HepG2 (cell line): Measurements from ENCODE around the gene SH2D6. TPM values are rescaled to one million over a fixed set of nuclear protein-coding genes. Genes with fewer than 3 reads are reported as not detected.

Experiments used
- ATAC-seq: fragments of 200-7000 bp; cut with Tn5 transposase; 3 replicates; pipeline ENCODE4 v1.9.1; 2020; ENCODE audit warnings: mild to moderate bottlenecking, moderate library complexity
- BruUV-seq: library from RNA; stranded (reverse); fragments of 400-500 nt; replicated peaks from 2 replicates; lab custom pipeline; 2021; lab: Mats Ljungman, UMichigan
- CTCF ChIA-PET: fragments of 300-600 bp; formaldehyde crosslinking; extraction: SDS; loops from one replicate; lab custom pipeline; 2021; ENCODE audit warnings: low total read pairs, inconsistent platforms, low intra/inter-chr PET ratio; lab: Yijun Ruan, JAX
- POLR2A ChIA-PET: fragments of 350-600 bp; sonication (Branson Sonifier 250); formaldehyde crosslinking; loops from one replicate; lab custom pipeline; 2020; ENCODE audit warnings: antibody characterized with exemption, inconsistent platforms; lab: Yijun Ruan, JAX
- DNase-seq: peaks from one replicate; pipeline ENCODE4 v3.0.0-alpha.2; 2015; ENCODE audit warnings: low spot score
- FAIRE-seq: peaks from 3 replicates; lab custom pipeline; 2011; peaks lifted over from hg19 to GRCh38; lab: Jason Lieb, UNC
- H2AFZ ChIP-seq: one replicate; pipeline ENCODE4 v1.6.1; 2011; ENCODE audit warnings: low read length, inconsistent platforms
- H3K27ac ChIP-seq: fragments of 300-600 bp; 3 replicates; pipeline ENCODE4 v1.8.0; 2011; ENCODE audit warnings: mixed run types, mild to moderate bottlenecking, mixed read lengths, low read length, inconsistent platforms; ENCODE audit not compliant: insufficient read depth; ENCODE audit errors: extremely low read length
- H3K27me3 ChIP-seq, 2 experiments: fragments of 200-600 bp in 1 of 2; 2 replicates in 1 of 2; 3 replicates in 1 of 2; pipeline versions ENCODE4 v1.6.0 to v1.8.0; 2011; ENCODE audit warnings: low read length in 2 of 2, mild to moderate bottlenecking in 2 of 2, moderate library complexity in 2 of 2, inconsistent platforms in 1 of 2; ENCODE audit not compliant: insufficient read depth in 2 of 2, control insufficient read depth in 1 of 2
- H3K36me3 ChIP-seq, 2 experiments: fragments of 200-600 bp in 1 of 2; replicated peaks in 1 of 2; 2 replicates in 1 of 2; 3 replicates in 1 of 2; pipeline versions ENCODE4 v1.5.1 to v1.8.0; 2011; ENCODE audit warnings: low read length in 2 of 2, inconsistent platforms in 1 of 2; ENCODE audit not compliant: insufficient read depth in 2 of 2, control insufficient read depth in 1 of 2
- H3K4me1 ChIP-seq: 2 replicates; pipeline ENCODE4 v1.5.1; 2012; ENCODE audit warnings: low read length, inconsistent platforms; ENCODE audit not compliant: insufficient read depth
- H3K4me2 ChIP-seq: 2 replicates; pipeline ENCODE4 v1.6.0; 2011; ENCODE audit warnings: low read depth, low read length, inconsistent platforms
- H3K4me3 ChIP-seq, 3 experiments: fragments of 200-600 bp in 1 of 3; sonication (generic), shearing (Covaris generic) in 1 of 3; replicated peaks in 1 of 3; 2 replicates each; pipeline ENCODE4 v1.5.1; 2011 to 2016; ENCODE audit warnings: low read length in 3 of 3, inconsistent platforms in 2 of 3, low read depth in 2 of 3, mild to moderate bottlenecking in 2 of 3, control low read depth in 1 of 3, mixed read lengths in 1 of 3; ENCODE audit not compliant: insufficient read depth in 1 of 3
- H3K79me2 ChIP-seq: one replicate; pipeline ENCODE4 v1.6.1; 2011; ENCODE audit warnings: low read length, inconsistent platforms; ENCODE audit not compliant: insufficient read depth
- H3K9ac ChIP-seq: 2 replicates; pipeline ENCODE4 v1.6.0; 2011; ENCODE audit warnings: mild to moderate bottlenecking, low read depth, low read length, inconsistent platforms; ENCODE audit not compliant: insufficient read depth
- H3K9me3 ChIP-seq: 2 replicates; pipeline ENCODE4 v1.5.1; 2012; ENCODE audit warnings: mild to moderate bottlenecking, low read length
- H4K20me1 ChIP-seq: 2 replicates; pipeline ENCODE4 v1.6.0; 2011; ENCODE audit warnings: inconsistent platforms, mild to moderate bottlenecking, low read length, moderate library complexity; ENCODE audit not compliant: insufficient read depth
- CAMTA2 ChIP-seq: sonication (generic); formaldehyde crosslinking; IDR thresholded peaks from 2 replicates; pipeline ENCODE4 v1.4.0; 2020; ENCODE audit warnings: mild to moderate bottlenecking, missing genetic modification reagents, borderline replicate concordance
- CCAR2 ChIP-seq: fragments of 200-400 bp; formaldehyde crosslinking; optimal IDR thresholded peaks from 2 replicates; pipeline ENCODE3; 2018; ENCODE audit warnings: low read depth, mild to moderate bottlenecking, low read length, moderate library complexity
- HDAC6 ChIP-seq: fragments of 200-600 bp; sonication (generic); IDR thresholded peaks from 2 replicates; pipeline ENCODE4 v1.7.0; 2017; ENCODE audit warnings: mild to moderate bottlenecking, antibody characterized with exemption, low read length, low read depth
- HNRNPH1 ChIP-seq: fragments of 200-400 bp; formaldehyde crosslinking; optimal IDR thresholded peaks from 2 replicates; pipeline ENCODE3; 2017; ENCODE audit warnings: mild to moderate bottlenecking, low read depth, low read length
- HNRNPUL1 ChIP-seq: fragments of 200-400 bp; formaldehyde crosslinking; IDR thresholded peaks from 2 replicates; pipeline ENCODE4 v1.6.1; 2017; ENCODE audit warnings: low read depth, mild to moderate bottlenecking, low read length, moderate library complexity
- RXRB ChIP-seq: IDR thresholded peaks from 2 replicates; pipeline ENCODE4 v1.6.1; 2016; ENCODE audit warnings: borderline replicate concordance, missing genetic modification reagents, missing compliant biosample characterization
- SOX5 ChIP-seq: IDR thresholded peaks from 2 replicates; pipeline ENCODE4 v1.6.1; 2016; ENCODE audit warnings: borderline replicate concordance
- XRCC5 ChIP-seq: fragments of 200-400 bp; formaldehyde crosslinking; optimal IDR thresholded peaks from 2 replicates; pipeline ENCODE3; 2017; ENCODE audit warnings: mild to moderate bottlenecking, low read length
- ZBTB7A ChIP-seq: sonication (generic); formaldehyde crosslinking; IDR thresholded peaks from 2 replicates; pipeline ENCODE4 v1.8.0; 2022; ENCODE audit warnings: mild to moderate bottlenecking, missing genetic modification reagents
- ZC3H4 ChIP-seq: sonication (generic); formaldehyde crosslinking; IDR thresholded peaks from 2 replicates; pipeline ENCODE4 v1.4.0; 2020; ENCODE audit warnings: missing genetic modification reagents, borderline replicate concordance
- ZNF274 ChIP-seq: sonication (generic); formaldehyde crosslinking; IDR thresholded peaks from 2 replicates; pipeline ENCODE4 v1.5.1; 2020; ENCODE audit warnings: mild to moderate bottlenecking, missing genetic modification reagents
- WGBS: methylation state at CpG from one replicate; pipeline ENCODE4 v1.1.6; 2017; ENCODE audit warnings: low lambda C conversion rate; 5-methylcytosine and 5-hydroxymethylcytosine counted together
- in situ Hi-C: cut with HindIII; loops from 2 replicates; pipeline ENCODE4 v1.10.0; 2017; ENCODE audit warnings: low pct_unique_long_range_greater_than_20kb; ENCODE audit not compliant: extremely low pct_ligation_motif_present
- intact Hi-C: fragments of 100-400 bp; cut with micrococcal nuclease; formaldehyde crosslinking; loops from one replicate; pipeline ENCODE4 v1.10.0; 2022; ENCODE audit not compliant: unreplicated experiment
- polyA plus RNA-seq, 8 experiments: library from polyadenylated mRNA; depleted of rRNA in 3 of 8; stranded (reverse) in 7 of 8; unstranded in 1 of 8; fragments of >200 nt; fragmentation: Illumina TruSeq in 4 of 8; extraction: Trizol in 4 of 8; gene quantifications; 2 replicates each; pipeline versions ENCODE4 v1.2.1 to v1.2.3, GENCODE V29; 2011 to 2016; ENCODE audit warnings: low read depth in 4 of 8, missing spikeins in 1 of 8, mixed read lengths in 1 of 8; ENCODE audit not compliant: insufficient read depth in 1 of 8
- total RNA-seq, 5 experiments: library from RNA; depleted of rRNA; stranded (reverse); fragments of >200 nt; fragmentation: Illumina TruSeq; extraction: Trizol; gene quantifications; 2 replicates each; pipeline ENCODE4 v1.2.3, GENCODE V29; 2016; ENCODE audit warnings: low read depth in 1 of 5
- TF ChIP-seq, protein P1 (sequence below): IDR thresholded peaks from 2 replicates; pipeline ENCODE4 v1.6.1; 2016; ENCODE audit warnings: missing genetic modification reagents, missing compliant biosample characterization
- TF ChIP-seq, protein P2 (sequence below): sonication (generic); formaldehyde crosslinking; IDR thresholded peaks from 2 replicates; pipeline ENCODE4 v1.5.1; 2020; ENCODE audit warnings: mild to moderate bottlenecking, moderate library complexity, missing genetic modification reagents
- TF ChIP-seq, protein P3 (sequence below): sonication (generic); formaldehyde crosslinking; IDR thresholded peaks from 2 replicates; pipeline ENCODE4 v1.4.0; 2020; ENCODE audit warnings: mild to moderate bottlenecking, missing genetic modification reagents

Gene SH2D6
- total and polyA plus RNA-seq, 2 of the 13 experiments (the other 11 are each of a cell fraction or from before 2014, with no cell fraction given) = 0.11 to 0.26 TPM

DNA sequence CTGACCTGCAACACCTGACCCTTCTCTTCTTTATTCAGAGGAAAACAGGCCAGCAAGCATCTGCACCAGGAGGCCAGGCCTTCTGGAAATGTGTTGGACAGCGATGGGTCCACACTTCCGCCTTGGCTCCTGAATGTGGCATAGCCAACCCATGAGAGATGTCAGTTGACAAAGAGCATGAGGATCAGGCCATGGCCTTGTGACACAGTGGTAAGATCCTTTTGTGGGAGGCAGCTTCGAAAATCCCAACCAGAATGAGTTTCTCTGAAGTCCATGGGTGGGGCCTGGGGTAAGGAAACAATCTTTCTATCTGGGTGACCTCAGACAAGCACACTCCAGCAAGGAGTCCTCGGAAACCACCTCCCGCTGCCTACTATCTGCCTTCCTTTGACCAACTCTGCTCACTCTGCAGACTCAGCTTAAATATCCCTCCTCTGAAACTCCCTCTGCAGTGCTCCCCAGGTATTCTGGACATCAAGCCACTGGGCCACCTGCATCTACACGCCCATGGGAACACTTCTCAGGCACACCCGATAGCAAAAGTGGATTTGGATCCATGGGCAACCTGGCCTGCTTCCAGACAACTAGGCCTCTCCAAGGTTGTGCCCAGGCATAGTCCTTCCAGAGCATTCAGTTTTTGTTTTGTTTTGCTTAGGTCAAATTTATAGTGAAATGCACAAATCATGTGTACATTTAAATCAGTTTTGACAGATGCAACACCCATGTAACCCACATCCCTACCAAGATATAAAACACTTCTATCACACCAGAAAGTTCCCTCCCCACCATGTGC is 3.6 kb upstream of the SH2D6 start:
- Histone ChIP-seq H3K36me3 (no peaks in the 10 kb centered on the region), H3K4me1 (peaks cover 84% of the 10 kb centered on the region), H2AFZ (no peak overlapping the region), H3K27ac (no peak overlapping the region), H3K9me3 (no peaks in the 10 kb centered on the region), H3K4me3 (no peak overlapping the region), H3K79me2 (peaks cover 4% of the 10 kb centered on the region), H3K4me2 (no peak overlapping the region), H3K27me3 (no peaks in the 10 kb centered on the region), H4K20me1 (no peaks in the 10 kb centered on the region), H3K9ac (no peak overlapping the region)
- in situ Hi-C loops (no loop called here), intact Hi-C loops (no loop called here)
- no TSS peak for BruUV-seq
- ChIA-PET POLR2A (interaction anchor here (0.9 to 1.1 kb wide), 2 partner anchors 60 to 87 kb away, joined by 3 read pairs; partner anchors contain the start of genes ELMOD3, RETSAT and TGOLN2), CTCF (no interaction called here)
- ATAC-seq = no peak
- 86% methylated on average over 7 of the region's 7 CpGs for WGBS
- no peak for FAIRE-seq
- DNase-seq = no peak
- no peak for TF ChIP-seq ZNF274 (CRISPR knock-in tag)
- TF ChIP-seq, protein P1, sequence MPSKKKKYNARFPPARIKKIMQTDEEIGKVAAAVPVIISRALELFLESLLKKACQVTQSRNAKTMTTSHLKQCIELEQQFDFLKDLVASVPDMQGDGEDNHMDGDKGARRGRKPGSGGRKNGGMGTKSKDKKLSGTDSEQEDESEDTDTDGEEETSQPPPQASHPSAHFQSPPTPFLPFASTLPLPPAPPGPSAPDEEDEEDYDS (CRISPR knock-in tag) = no peak
- no peak for TF ChIP-seq XRCC5
- no peak for TF ChIP-seq HNRNPUL1
- no peak for TF ChIP-seq ZBTB7A (CRISPR knock-in tag)
- TF ChIP-seq, protein P2, sequence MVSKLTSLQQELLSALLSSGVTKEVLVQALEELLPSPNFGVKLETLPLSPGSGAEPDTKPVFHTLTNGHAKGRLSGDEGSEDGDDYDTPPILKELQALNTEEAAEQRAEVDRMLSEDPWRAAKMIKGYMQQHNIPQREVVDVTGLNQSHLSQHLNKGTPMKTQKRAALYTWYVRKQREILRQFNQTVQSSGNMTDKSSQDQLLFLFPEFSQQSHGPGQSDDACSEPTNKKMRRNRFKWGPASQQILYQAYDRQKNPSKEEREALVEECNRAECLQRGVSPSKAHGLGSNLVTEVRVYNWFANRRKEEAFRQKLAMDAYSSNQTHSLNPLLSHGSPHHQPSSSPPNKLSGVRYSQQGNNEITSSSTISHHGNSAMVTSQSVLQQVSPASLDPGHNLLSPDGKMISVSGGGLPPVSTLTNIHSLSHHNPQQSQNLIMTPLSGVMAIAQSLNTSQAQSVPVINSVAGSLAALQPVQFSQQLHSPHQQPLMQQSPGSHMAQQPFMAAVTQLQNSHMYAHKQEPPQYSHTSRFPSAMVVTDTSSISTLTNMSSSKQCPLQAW (CRISPR knock-in tag) = no peak
- no peak for TF ChIP-seq RXRB (CRISPR knock-in tag)
- TF ChIP-seq HDAC6 = no peak
- TF ChIP-seq CAMTA2 (CRISPR knock-in tag) = no peak
- TF ChIP-seq, protein P3, sequence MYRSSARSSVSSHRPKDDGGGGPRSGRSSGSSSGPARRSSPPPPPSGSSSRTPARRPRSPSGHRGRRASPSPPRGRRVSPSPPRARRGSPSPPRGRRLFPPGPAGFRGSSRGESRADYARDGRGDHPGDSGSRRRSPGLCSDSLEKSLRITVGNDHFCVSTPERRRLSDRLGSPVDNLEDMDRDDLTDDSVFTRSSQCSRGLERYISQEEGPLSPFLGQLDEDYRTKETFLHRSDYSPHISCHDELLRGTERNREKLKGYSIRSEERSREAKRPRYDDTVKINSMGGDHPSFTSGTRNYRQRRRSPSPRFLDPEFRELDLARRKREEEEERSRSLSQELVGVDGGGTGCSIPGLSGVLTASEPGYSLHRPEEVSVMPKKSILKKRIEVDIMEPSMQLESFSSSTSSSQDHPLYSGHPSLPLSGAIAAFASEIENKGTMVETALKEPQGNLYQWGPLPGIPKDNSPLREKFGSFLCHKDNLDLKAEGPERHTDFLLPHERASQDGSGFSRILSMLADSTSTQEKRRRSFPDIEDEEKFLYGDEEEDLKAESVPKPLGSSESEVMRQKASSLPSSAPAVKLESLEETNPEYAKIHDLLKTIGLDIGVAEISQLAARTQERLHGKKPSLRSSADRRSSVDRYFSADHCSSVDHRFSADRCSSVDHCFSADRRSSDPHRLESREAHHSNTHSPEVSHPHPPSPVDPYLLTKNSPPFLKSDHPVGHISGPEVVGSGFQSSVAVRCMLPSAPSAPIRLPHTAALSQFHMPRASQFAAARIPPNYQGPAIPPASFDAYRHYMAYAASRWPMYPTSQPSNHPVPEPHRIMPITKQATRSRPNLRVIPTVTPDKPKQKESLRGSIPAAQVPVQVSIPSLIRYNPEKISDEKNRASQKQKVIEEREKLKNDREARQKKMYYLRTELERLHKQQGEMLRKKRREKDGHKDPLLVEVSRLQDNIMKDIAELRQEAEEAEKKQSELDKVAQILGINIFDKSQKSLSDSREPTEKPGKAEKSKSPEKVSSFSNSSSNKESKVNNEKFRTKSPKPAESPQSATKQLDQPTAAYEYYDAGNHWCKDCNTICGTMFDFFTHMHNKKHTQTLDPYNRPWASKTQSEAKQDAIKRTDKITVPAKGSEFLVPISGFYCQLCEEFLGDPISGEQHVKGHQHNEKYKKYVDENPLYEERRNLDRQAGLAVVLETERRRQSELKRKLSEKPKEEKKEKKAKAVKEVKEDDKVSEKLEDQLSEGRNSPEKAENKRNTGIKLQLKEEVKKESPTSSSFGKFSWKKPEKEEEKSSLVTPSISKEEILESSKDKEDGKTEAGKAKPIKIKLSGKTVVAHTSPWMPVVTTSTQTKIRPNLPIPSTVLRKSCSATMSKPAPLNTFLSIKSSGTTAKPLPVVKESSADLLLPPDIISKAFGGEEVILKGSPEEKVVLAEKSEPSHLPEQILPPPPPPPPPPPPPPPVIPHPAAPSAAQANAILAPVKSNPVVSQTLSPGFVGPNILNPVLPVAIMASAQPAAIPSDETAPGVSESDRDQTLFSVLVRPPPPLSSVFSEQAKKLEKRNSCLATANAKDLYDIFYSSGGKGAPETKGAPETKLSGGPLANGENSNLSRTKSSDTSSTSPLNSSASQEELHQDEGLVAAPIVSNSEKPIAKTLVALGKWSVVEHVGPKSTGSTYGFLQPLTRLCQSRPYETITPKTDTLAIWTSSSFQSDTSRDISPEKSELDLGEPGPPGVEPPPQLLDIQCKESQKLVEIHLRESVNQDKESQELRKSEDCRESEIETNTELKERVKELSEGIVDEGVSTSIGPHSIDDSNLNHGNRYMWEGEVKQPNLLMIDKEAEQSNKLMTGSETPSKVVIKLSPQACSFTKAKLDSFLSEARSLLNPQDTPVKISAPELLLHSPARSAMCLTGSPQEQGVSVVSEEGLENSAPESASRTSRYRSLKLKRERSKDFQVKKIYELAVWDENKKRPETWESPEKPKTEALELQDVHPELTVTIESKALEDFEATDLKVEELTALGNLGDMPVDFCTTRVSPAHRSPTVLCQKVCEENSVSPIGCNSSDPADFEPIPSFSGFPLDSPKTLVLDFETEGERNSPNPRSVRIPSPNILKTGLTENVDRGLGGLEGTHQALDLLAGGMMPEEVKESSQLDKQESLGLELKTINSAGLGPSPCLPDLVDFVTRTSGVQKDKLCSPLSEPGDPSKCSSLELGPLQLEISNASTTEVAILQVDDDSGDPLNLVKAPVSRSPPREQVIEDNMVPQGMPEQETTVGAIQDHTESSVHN (CRISPR knock-in tag) = no peak
- no peak for TF ChIP-seq SOX5
- TF ChIP-seq HNRNPH1 = no peak
- TF ChIP-seq ZC3H4 = no peak
- no peak for TF ChIP-seq CCAR2
